HepG2 (cell line): ENCODE results near the gene PTPRM. TPM values are rescaled to one million over a fixed set of nuclear protein-coding genes. Genes with fewer than 3 reads are reported as not detected.

Experiments
- ATF7-NPFF ChIP-seq: sonication (generic); formaldehyde crosslinking; IDR thresholded peaks from 2 replicates; pipeline ENCODE4 v1.8.1; 2023; ENCODE audit warnings: mild to moderate bottlenecking, low read depth, missing genetic modification reagents, moderate library complexity
- FOXC1 ChIP-seq: sonication (generic); formaldehyde crosslinking; IDR thresholded peaks from 2 replicates; pipeline ENCODE4 v1.8.0; 2022; ENCODE audit warnings: mild to moderate bottlenecking, missing genetic modification reagents, borderline replicate concordance
- HMG20B ChIP-seq: conservative IDR thresholded peaks from 2 replicates; pipeline ENCODE4 v1.6.1; 2016; ENCODE audit warnings: missing genetic modification reagents, missing compliant biosample characterization
- HOXA9 ChIP-seq: sonication (generic); formaldehyde crosslinking; IDR thresholded peaks from 2 replicates; pipeline ENCODE4 v1.8.1; 2022; ENCODE audit warnings: missing genetic modification reagents, mild to moderate bottlenecking, moderate library complexity, borderline replicate concordance
- KDM1A ChIP-seq: IDR thresholded peaks from 2 replicates; pipeline ENCODE4 v1.6.1; 2016; ENCODE audit warnings: missing compliant biosample characterization
- KDM4B ChIP-seq: sonication (generic); formaldehyde crosslinking; IDR thresholded peaks from 2 replicates; pipeline ENCODE4 v1.4.0; 2020; ENCODE audit warnings: missing genetic modification reagents
- MATR3 ChIP-seq: sonication (generic); formaldehyde crosslinking; IDR thresholded peaks from 2 replicates; pipeline ENCODE4 v1.4.0; 2020; ENCODE audit warnings: missing genetic modification reagents
- MEF2D ChIP-seq: sonication (generic); formaldehyde crosslinking; IDR thresholded peaks from 2 replicates; pipeline ENCODE4 v1.5.1; 2020; ENCODE audit warnings: mild to moderate bottlenecking, missing genetic modification reagents
- NCOA1 ChIP-seq: sonication (generic); formaldehyde crosslinking; IDR thresholded peaks from 2 replicates; pipeline ENCODE4 v1.9.0; 2021; ENCODE audit warnings: missing genetic modification reagents
- NRL ChIP-seq: sonication (generic); formaldehyde crosslinking; IDR thresholded peaks from 2 replicates; pipeline ENCODE4 v1.5.0; 2020; ENCODE audit warnings: missing genetic modification reagents, mild to moderate bottlenecking, moderate library complexity, borderline replicate concordance
- SRSF1 ChIP-seq: fragments of 200-400 bp; formaldehyde crosslinking; optimal IDR thresholded peaks from 2 replicates; pipeline ENCODE3; 2017; ENCODE audit warnings: mild to moderate bottlenecking, low read depth, low read length, moderate library complexity
- STAT5B ChIP-seq: sonication (generic); formaldehyde crosslinking; IDR thresholded peaks from 2 replicates; pipeline ENCODE4 v1.4.0; 2020; ENCODE audit warnings: missing genetic modification reagents
- THAP11 ChIP-seq: IDR thresholded peaks from 2 replicates; pipeline ENCODE4 v1.6.1; 2016; ENCODE audit warnings: missing biosample characterization, missing genetic modification reagents
- U2AF1 ChIP-seq: fragments of 200-400 bp; formaldehyde crosslinking; optimal IDR thresholded peaks from 2 replicates; pipeline ENCODE3; 2017; ENCODE audit warnings: mild to moderate bottlenecking, low read depth, low read length
- ZBTB7B ChIP-seq: sonication (generic); formaldehyde crosslinking; IDR thresholded peaks from 2 replicates; pipeline ENCODE4 v1.4.0; 2020; ENCODE audit warnings: missing genetic modification reagents
- ZKSCAN8 ChIP-seq: IDR thresholded peaks from 2 replicates; pipeline ENCODE4 v1.6.1; 2016; ENCODE audit warnings: borderline replicate concordance, missing genetic modification reagents, missing compliant biosample characterization
- ZNF282 ChIP-seq: fragments of 450-650 bp; IDR thresholded peaks from 2 replicates; pipeline ENCODE4 v1.6.1; 2018; ENCODE audit not compliant: partially characterized antibody
- ZNF335 ChIP-seq: sonication (generic); formaldehyde crosslinking; IDR thresholded peaks from 2 replicates; pipeline ENCODE4 v1.4.0; 2020; ENCODE audit warnings: missing genetic modification reagents
- ZNF354B ChIP-seq: sonication (generic); formaldehyde crosslinking; IDR thresholded peaks from 2 replicates; pipeline ENCODE4 v1.8.0; 2022; ENCODE audit warnings: mild to moderate bottlenecking, missing genetic modification reagents
- ZNF383 ChIP-seq: sonication (generic); formaldehyde crosslinking; IDR thresholded peaks from 2 replicates; pipeline ENCODE4 v1.4.0; 2020; ENCODE audit warnings: missing genetic modification reagents, mild to moderate bottlenecking, borderline replicate concordance
- ZNF563 ChIP-seq: sonication (generic); formaldehyde crosslinking; IDR thresholded peaks from 2 replicates; pipeline ENCODE4 v1.8.0; 2022; ENCODE audit warnings: mild to moderate bottlenecking, moderate library complexity, missing genetic modification reagents
- ZNF605 ChIP-seq: sonication (generic); formaldehyde crosslinking; IDR thresholded peaks from 2 replicates; pipeline ENCODE4 v1.8.0; 2022; ENCODE audit warnings: mild to moderate bottlenecking, missing genetic modification reagents
- ZNF7 ChIP-seq: IDR thresholded peaks from 2 replicates; pipeline ENCODE4 v1.6.1; 2016; ENCODE audit warnings: missing biosample characterization, missing genetic modification reagents
- ZNF788 ChIP-seq: sonication (generic); formaldehyde crosslinking; IDR thresholded peaks from 2 replicates; pipeline ENCODE4 v1.5.0; 2020; ENCODE audit warnings: mild to moderate bottlenecking, missing genetic modification reagents, borderline replicate concordance
- ZSCAN29 ChIP-seq: sonication (generic); formaldehyde crosslinking; conservative IDR thresholded peaks from 2 replicates; pipeline ENCODE4 v1.4.0; 2020; ENCODE audit warnings: mild to moderate bottlenecking, missing genetic modification reagents
- polyA plus RNA-seq, 8 experiments: library from polyadenylated mRNA; depleted of rRNA in 3 of 8; stranded (reverse) in 7 of 8; unstranded in 1 of 8; fragments of >200 nt; fragmentation: Illumina TruSeq in 4 of 8; extraction: Trizol in 4 of 8; gene quantifications; 2 replicates each; pipeline versions ENCODE4 v1.2.1 to v1.2.3, GENCODE V29; 2011 to 2016; ENCODE audit warnings: low read depth in 4 of 8, missing spikeins in 1 of 8, mixed read lengths in 1 of 8; ENCODE audit not compliant: insufficient read depth in 1 of 8
- total RNA-seq, 5 experiments: library from RNA; depleted of rRNA; stranded (reverse); fragments of >200 nt; fragmentation: Illumina TruSeq; extraction: Trizol; gene quantifications; 2 replicates each; pipeline ENCODE4 v1.2.3, GENCODE V29; 2016; ENCODE audit warnings: low read depth in 1 of 5
- TF ChIP-seq, protein P1 (sequence below): IDR thresholded peaks from 2 replicates; pipeline ENCODE4 v1.6.1; 2012; ENCODE audit warnings: low read depth, low read length, improper control_type of control experiment
- TF ChIP-seq, protein P2 (sequence below): sonication (generic); formaldehyde crosslinking; IDR thresholded peaks from 2 replicates; pipeline ENCODE4 v1.4.0; 2020; ENCODE audit warnings: mild to moderate bottlenecking, missing genetic modification reagents

The PTPRM gene
- total and polyA plus RNA-seq, 2 of the 13 experiments (the other 11 are each of a cell fraction or from before 2014, with no cell fraction given): 12.6 to 108 TPM

DNA sequence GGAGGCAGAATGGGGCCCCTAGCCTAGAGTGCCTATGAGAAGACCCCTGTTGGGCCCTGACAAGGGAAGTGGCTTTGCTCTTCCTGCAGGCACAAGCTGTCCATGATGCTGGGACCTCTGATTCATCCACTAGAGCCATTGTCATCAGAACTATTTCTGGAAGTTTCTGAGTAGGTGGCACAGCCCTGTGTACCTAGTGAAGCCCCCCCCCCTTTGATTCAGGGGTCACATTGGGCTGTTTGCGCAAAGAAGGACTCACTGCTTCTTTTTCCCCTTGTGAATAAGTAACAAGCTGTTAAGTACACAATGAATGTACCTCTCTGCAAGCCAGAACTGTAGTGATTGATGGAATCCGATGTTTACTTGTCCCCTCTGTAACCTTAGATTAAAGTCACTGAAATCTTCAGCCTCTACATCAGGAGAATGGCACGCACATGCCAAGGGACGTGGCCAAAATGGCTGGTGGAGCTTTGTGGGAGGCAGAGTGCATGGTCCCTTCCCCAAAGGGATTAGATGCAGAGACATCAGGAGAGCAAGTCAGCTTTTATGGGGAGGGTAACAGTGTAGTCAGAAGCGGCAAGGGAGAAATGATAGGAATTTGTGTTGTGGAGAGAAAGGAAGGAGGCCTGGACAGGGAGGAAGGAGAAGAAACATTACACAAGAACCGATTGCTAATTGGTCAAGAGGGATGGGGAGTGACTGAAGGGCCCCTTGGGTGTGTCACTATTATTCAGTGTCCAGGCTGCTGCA is 774.5 kb downstream of the PTPRM start (continued):
- TF ChIP-seq, protein P1, sequence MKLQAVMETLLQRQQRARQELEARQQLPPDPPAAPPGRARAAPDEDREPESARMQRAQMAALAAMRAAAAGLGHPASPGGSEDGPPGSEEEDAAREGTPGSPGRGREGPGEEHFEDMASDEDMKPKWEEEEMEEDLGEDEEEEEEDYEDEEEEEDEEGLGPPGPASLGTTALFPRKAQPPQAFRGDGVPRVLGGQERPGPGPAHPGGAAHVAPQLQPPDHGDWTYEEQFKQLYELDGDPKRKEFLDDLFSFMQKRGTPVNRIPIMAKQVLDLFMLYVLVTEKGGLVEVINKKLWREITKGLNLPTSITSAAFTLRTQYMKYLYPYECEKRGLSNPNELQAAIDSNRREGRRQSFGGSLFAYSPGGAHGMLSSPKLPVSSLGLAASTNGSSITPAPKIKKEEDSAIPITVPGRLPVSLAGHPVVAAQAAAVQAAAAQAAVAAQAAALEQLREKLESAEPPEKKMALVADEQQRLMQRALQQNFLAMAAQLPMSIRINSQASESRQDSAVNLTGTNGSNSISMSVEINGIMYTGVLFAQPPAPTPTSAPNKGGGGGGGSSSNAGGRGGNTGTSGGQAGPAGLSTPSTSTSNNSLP: peak; percentile 88
- TF ChIP-seq FOXC1 (CRISPR knock-in tag) (no peak), ATF7-NPFF (CRISPR knock-in tag) (no peak), ZNF282 (no peak), ZNF605 (CRISPR knock-in tag) (no peak), KDM4B (CRISPR knock-in tag) (no peak), HMG20B (CRISPR knock-in tag) (peak; percentile 73), KDM1A (CRISPR knock-in tag) (no peak), ZNF383 (no peak), NRL (CRISPR knock-in tag) (no peak), THAP11 (CRISPR knock-in tag) (peak; percentile 27), ZSCAN29 (CRISPR knock-in tag) (0 out of 2 replicates have a peak, but pooled peaks have one; percentile 41), NCOA1 (CRISPR knock-in tag) (no peak), MATR3 (no peak), ZBTB7B (CRISPR knock-in tag) (peak; percentile 70), ZNF354B (CRISPR knock-in tag) (no peak), U2AF1 (no peak), ZNF7 (CRISPR knock-in tag) (no peak), HOXA9 (peak; percentile 68; the same call in 1 of the 2 replicates), ZNF788 (CRISPR knock-in tag) (no peak), MEF2D (CRISPR knock-in tag) (peak; percentile 96), ZNF563 (CRISPR knock-in tag) (no peak), ZKSCAN8 (CRISPR knock-in tag) (no peak), SRSF1 (no peak), STAT5B (CRISPR knock-in tag) (no peak), ZNF335 (CRISPR knock-in tag) (no peak)
- TF ChIP-seq, protein P2, sequence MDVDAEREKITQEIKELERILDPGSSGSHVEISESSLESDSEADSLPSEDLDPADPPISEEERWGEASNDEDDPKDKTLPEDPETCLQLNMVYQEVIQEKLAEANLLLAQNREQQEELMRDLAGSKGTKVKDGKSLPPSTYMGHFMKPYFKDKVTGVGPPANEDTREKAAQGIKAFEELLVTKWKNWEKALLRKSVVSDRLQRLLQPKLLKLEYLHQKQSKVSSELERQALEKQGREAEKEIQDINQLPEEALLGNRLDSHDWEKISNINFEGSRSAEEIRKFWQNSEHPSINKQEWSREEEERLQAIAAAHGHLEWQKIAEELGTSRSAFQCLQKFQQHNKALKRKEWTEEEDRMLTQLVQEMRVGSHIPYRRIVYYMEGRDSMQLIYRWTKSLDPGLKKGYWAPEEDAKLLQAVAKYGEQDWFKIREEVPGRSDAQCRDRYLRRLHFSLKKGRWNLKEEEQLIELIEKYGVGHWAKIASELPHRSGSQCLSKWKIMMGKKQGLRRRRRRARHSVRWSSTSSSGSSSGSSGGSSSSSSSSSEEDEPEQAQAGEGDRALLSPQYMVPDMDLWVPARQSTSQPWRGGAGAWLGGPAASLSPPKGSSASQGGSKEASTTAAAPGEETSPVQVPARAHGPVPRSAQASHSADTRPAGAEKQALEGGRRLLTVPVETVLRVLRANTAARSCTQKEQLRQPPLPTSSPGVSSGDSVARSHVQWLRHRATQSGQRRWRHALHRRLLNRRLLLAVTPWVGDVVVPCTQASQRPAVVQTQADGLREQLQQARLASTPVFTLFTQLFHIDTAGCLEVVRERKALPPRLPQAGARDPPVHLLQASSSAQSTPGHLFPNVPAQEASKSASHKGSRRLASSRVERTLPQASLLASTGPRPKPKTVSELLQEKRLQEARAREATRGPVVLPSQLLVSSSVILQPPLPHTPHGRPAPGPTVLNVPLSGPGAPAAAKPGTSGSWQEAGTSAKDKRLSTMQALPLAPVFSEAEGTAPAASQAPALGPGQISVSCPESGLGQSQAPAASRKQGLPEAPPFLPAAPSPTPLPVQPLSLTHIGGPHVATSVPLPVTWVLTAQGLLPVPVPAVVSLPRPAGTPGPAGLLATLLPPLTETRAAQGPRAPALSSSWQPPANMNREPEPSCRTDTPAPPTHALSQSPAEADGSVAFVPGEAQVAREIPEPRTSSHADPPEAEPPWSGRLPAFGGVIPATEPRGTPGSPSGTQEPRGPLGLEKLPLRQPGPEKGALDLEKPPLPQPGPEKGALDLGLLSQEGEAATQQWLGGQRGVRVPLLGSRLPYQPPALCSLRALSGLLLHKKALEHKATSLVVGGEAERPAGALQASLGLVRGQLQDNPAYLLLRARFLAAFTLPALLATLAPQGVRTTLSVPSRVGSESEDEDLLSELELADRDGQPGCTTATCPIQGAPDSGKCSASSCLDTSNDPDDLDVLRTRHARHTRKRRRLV: no peak
